ENCODE results near the gene CTSL. TPM values are rescaled to one million over a fixed set of nuclear protein-coding genes. Genes with fewer than 3 reads are reported as not detected.
"Not testable (repeated sequence)": the region's sequence is repeated elsewhere in the genome, so short reads cannot be mapped to it uniquely, and the experiment has no call there.

The CTSL gene
- total RNA-seq, 1 donor from 2014 or later, result 107 TPM

DNA sequence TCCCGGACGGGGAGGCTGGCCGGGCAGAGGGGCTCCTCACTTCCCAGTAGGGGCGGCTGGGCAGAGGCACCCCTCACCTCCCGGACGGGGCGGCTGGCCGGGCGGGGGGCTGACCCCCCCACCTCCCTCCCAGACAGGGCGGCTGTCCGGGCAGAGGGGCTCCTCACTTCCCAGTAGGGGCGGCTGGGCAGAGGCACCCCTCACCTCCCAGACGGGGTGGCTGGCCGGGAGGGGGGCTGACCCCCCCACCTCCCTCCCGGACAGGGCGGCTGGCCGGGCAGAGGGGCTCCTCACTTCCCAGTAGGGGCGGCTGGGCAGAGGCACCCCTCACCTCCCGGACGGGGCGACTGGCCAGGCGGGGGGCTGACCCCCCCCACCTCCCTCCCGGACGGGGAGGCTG is 32.4 kb downstream of the CTSL start:
- DNase-seq (ENCODE audit: low spot score), result not testable (repeated sequence)

DNA sequence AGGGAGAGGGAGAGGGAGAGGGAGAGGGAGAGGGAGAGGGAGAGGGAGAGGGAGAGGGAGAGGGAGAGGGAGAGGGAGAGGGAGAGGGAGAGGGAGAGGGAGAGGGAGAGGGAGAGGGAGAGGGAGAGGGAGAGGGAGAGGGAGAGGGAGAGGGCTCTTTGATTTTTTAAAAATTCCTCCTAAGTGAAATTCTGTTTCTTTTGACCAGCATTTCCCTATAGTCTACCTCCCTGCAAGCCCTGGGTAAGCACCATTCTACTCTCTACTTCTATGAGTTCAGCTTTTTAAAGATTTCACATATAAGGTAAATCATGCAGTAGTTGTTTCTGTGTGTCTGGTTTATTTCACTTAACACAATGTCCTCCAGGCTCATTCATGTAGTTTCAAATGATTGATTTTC is 34.1 kb downstream of the CTSL start:
- DNase-seq (ENCODE audit: low spot score), result not testable (repeated sequence)

DNA sequence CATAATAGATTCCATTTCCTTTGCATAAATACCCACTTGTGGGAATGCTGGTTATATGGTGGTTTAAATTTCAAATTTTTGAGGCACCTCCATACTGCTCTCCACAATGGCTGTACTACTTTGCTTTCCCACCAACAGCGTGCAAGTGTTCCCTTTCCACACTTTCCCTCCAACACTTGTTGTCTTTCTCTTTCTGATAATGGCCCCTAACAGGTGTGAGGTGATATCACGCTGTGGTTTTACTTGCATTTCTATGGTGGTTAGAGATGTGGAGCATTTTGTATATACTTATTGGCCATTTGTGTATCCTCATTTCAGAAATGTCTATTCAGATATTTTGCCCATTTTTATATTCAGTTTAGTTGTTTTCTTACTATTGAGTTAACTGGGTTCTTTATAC is 34.6 kb downstream of the CTSL start:
- DNase-seq (ENCODE audit: low spot score), result no peak

DNA sequence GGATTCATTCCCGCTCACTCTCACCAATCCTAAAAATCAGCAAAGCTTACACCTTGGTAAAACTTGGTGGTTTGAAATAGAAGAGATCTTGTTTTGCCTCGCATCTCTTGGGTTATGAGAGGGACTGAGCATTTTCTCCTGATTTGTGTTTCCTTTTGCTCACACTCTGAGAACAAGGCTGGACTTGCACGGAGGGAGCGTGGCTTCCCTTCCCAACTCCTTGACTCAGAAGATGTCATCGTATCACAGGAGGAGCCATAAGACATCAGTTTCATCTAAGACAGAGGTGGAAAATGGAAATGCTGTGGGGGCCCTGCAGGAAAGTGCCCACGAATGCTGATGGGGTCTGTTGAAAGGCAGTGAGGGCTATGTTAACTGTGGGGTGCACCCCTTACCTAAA is 37.4 kb downstream of the CTSL start:
- DNase-seq (ENCODE audit: low spot score), result no peak

DNA sequence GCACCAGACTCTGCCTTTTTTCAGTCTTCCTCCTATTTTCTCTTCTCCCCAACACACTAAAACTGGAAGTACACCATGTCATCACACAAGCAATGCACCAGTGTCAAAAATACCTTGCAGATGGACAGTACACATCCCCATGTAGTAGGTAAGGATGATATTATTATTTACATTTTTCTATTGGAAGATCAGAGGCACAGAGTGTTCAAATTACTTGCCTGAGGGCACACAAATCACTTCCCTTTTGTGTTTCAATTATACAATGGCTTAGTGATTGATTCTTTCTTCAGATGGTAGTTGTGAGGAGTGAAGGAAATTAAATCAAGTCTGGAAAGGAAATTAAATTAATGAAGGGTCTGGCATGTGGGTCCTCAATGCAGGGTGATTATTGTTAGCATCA is 39.6 kb downstream of the CTSL start:
- DNase-seq (ENCODE audit: low spot score), result no peak

DNA sequence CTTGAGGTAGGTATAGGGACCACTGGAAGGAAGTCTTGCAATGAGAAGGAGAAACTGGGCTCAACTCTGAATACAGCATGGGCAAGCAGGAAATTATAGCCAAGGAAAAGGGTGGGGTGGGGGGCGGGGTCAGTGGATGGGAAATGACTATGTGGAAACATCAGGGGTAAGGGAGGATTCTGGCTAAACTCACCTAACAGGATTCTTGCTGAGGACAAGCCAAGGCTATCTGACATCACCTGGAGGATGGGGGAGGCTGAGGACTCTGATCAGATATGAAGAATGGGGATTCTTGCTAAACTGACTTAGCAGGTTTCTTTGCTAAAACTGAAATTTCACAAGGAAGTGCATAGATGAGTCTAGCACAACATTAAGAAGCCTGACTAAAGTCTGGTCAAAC is 40.8 kb downstream of the CTSL start:
- DNase-seq (ENCODE audit: low spot score), result peak; percentile 60

DNA sequence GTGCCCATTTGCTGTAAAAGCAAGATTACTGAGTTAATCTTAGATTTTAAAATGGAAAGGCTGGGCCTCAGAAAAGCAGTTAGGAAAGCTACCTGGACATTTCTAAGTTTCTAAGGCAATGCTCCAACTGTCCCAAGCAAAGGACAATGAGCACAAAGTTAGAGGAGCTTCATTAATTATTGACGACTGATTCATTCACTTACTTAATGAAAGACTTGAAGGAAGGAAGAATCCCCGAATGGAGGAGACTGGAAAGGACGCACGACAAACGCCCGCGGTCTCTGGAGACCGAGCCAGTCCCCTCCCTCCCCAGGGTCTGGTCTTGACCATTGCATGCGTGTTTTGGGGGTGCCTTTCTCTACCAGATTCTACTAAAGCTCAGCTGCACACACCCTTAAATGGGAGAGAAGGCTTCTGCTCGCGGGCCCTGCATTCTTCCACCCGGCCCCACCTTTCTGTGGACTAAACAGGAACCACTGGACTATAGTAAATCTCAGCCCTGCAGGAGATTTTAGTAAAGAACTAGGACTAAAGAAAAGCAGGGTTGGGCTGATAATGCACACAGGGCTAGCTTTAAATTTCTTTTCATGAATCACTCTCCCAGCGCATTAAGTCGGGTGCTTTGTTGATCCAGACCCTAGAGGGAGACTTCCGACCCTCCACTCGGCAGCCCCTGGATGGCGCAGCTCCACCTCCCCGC is 44.8 kb downstream of the CTSL start:
- no peak for DNase-seq (ENCODE audit: low spot score)

DNA sequence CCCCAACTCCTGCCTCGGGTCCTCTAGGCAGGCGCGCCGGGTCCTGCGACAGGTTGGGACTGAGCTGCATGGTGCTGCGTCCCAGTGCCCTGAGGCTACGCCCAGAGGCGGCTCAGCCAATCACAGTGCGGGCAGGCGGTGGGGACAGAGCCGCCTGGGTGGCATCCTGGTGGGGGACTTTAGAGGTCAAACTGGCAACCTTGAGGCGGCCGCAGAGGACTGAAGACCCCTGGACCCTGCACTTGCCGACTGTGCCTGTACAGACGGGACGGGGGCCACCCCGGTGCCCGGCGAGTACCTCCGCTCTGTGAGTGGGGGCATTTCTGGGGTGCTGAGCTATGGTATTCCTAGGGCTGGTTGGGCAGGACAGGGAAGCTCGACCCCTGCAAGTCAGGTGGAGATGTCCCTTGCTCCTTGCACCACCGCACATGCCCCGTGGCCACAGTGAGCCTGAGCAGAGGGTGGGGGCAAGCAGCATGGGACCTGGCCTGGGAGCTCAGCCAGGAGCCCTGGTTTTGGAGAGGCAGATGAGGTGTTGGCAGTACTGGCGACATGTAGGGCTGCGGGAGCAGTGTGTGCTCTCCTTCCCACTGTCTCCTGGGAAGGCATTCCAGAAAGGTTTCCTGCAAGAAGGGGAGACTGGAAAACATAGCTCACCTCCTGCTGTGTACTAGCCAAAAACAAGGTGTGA is 45.5 kb downstream of the CTSL start:
- no peak for DNase-seq (ENCODE audit: low spot score)

DNA sequence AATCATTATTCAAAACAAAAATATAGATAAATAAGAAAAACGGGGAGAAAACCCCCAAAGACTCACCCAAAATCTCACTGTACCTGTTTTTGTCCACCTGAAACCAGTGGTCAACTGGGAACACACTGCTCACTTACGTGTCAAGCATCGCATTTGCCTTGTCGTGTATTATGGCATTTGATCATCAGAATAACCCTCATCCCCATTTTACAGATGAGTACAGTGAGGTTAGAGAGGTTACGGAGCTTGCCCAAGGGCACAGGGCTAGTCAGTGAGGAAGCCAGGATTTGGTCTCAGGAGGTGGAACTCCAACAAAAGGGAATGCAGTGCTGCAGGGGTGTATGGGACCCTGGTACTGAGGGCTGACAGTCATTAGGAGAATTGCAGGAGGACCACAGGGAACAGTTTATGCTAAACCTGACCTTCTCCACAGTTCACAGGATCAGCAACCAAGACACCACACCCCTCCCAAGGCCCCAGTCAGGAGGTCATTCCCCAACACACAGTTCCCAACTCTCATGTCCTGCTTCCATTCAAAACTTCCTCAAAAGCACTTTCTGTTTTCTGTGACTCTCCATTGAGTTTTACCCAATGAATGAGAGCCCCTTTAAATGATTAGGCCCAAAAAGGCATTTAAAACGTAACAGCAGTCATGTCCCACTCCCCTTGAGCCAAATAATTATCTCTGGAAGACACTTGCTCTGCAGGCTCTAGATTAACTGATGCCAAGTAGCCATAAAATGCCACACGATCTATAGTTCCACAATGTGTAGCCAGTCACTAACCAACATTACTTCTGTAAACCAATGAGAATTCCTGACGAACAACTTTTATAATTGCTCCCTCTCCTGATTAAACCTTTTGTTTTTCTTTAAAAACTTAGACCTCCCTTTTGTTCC is 50.8 kb downstream of the CTSL start:
- no peak for DNase-seq (ENCODE audit: low spot score)

DNA sequence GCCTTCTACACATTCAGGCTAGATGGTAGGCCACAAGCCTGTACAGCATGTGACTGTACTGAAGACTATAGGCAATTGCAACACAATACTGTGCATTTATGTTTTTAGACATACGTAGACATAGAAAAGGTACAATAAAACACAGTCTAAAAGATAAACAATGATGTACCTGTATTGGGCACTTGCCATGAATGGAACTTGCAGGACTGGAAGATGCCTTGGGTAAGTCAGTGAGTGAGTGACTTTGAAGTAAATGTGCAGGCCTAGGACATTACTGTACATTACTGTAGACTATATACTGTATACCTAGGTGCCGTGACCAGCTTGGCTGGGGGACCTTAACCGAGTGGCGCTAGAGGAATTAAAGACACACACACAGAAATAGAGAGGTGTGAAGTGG is 53.1 kb downstream of the CTSL start:
- no peak for DNase-seq (ENCODE audit: low spot score)

Other genes starting within 250 kb of the CTSL start
- gene DAPK1, start 228.3 kb upstream of the CTSL start, total RNA-seq, result 179 TPM
- not detected for gene SPATA31E1, start 156.8 kb downstream of the CTSL start, total RNA-seq
- not detected for gene SPATA31C1, start 191.8 kb downstream of the CTSL start, total RNA-seq
- 17.2 TPM for gene CDK20, start 248.4 kb downstream of the CTSL start, total RNA-seq

Data from mucosa of gallbladder (tissue), 1 donor.